OCI-M1 (cell line): ENCODE data around the gene ANKRD22.

Experiments used
- DNase-seq: peaks from one replicate; lab custom pipeline; 2025; lab: John Stamatoyannopoulos, UW

ANKRD22 gene

DNA sequence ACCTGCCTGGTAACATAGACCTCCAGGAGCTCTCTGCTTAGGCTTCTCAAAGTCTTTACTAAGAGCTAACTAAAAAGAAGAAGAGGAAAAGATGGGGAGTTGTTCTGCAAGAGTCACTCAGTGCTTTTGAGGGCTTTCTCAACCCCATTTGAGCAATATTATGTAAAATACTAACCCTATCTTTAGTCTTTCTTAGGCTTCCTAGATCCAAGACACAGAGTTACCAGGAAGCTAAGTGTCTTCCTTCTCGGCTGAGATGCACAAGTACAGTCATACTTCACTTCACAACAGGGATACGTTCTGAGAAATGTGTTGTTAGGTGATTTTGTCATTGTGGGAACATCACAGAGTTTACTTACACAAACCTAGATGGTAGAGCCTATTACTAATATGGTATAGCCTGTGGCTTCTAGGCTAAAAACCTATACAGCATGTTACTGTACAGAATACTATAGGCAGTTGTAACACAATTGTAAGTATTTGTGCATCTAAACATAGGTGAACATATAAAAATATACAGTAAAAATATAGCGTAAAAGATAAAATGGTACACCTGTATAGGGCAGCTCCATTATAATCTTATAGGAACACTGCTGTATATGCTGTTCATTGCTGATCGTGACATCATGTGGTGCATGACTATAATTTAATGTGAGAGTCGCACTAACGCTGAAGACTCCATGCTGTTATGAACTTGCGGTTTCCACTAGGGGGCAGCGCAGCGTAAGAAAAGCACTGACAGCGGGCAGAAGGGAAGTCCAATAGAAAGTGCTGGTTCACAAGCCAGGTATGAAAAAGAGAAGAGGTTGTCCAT lies 16.3 kb downstream of the ANKRD22 start:
- DNase-seq: peak; percentile 95

DNA sequence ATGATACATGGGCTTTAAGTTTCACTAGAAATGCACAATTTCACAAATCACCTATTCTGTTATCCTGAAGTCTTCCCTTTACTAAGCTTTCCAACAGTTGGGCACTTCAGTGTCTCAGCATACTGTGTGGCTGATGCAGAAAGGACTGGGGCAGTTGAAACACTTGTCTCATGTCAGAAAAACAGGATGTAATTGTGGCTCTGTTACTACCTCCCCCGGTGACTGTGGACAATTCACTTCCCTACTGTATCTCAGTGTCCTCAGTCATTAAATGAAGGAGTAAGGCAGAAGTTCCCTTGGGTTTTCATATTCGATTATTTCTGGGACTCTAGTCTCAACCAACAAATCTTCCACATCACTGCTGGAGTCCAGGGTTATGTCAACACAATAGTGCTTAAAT lies 17.9 kb downstream of the ANKRD22 start:
- DNase-seq: peak; percentile 80

DNA sequence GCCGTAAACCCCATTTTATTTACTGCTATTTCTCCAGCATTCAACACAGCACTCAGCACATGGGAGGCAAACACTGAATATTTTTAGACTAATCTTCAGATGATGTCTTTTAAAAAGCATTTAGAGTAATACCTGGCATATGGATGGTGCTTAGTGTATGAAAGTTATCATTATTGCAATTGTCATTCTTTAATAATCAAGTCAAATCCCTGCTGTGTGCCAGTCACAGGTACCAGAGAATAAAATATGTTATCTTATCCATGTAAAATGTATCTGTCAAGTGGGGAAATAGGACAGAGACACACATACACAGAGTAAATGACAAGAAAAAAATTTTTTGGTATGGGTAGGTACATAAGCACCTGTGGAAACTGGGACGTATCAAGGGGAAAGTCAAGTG lies 18.5 kb downstream of the ANKRD22 start:
- no peak for DNase-seq

DNA sequence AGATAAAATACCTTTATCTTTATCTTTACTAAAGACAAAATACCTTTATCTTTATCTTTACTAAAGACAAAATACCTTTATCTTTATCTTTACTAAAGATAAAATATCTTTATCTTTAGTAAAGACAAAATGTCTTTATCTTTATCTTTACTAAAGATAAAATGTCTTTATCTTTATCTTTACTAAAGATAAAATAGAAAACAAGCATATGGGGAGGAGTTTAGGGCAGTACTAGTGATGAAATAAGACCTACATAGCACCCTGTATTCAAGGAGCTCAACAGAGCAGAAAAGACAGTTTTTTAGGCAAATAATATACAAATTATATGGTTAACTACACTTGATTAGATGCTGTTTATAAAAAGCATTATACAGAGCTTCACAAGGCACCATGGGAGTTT lies 19.3 kb downstream of the ANKRD22 start:
- DNase-seq: no peak

DNA sequence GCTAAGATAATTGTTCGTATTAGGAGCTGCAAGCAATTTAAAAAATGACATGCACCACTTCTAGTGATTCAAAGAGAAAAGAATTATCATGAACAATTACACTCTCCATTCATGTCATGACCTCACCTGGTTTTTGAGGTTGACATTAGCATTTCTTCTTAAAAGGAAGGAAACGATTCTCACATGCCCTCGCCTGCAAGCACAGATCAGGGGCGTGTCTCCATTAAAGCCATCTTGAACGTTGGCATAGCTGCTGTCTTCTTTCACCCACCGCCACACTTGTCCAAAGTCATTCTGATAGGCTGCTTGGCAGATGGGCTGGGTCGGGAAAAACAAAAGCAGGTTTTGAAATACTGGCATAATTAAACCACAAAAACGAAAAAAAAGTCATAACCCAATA lies 19.9 kb downstream of the ANKRD22 start:
- DNase-seq: no peak

DNA sequence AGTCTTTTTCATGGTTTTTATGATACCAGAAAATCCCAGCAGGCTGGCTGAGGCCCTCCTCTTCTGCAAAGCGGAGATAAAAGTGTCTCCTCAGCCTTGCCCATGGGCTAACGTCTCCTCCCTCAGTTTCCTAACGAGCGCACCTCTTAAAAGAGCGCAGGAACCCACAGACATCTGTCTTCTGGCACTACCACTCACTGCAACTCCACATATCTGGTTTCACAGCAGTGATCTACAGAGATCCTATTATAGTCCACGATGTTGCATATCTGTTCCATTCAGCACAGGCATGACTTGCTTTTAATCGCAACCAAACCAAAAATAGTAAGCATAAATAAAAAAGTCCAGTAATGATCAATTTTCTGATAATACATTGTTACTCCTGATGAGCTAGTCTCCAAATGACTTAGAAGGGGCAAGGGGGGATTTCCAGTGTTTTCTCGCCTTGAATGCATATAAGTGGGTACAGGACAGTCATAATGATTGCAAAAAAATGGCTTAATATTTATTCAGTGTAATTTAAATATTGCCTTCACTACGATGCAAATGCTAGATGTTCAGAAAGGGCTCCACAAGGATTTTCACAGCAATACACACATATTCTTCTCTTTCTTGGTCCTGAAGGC lies 20.9 kb downstream of the ANKRD22 start:
- peak; percentile 78 for DNase-seq

DNA sequence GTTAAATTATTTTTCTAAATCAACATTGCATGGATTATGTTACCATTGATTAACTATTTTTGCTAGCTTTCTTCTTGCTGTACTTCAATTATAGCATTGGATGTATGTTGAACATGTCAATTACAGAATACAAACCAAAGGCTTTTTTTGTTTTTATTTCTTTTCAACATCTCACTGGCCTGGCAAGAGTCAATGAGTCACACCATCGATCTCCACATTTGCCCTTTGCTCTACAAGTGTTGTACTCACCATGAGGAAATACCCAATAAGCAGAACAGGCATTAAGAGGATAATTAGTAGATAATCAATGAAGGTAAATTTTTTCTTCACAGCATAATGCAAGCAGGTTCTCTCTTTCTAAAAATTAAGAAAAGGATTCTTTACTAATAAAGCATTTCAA lies 23.3 kb downstream of the ANKRD22 start:
- no peak for DNase-seq

- DNase-seq: no peak
Observed at GRCh38 chr10:88827671-88828070, 24.0 kb downstream of the ANKRD22 start.

DNA sequence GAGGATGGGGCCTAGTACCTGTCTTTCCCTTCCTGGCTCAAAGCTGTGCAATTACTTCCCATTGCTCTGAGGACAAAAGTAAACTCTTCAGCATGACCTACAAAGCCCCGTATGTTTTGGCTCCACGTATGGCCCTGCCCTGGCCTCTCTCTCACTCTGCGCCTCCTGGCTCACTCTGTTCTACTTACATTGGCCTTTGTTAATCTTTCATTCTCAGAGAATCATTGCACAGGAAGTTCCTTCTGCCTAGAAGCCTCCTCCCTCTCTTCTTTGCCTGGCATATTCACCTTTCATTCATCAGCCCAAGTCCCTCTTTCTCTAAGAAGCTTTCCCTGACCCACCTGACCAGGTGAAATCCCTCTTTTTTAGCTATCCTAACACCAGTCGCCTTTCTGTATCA lies 25.3 kb downstream of the ANKRD22 start:
- no peak for DNase-seq

GRCh38 chr10:88820748-88821401 lies 30.8 kb downstream of the ANKRD22 start:
- peak; percentile 64 for DNase-seq

GRCh38 chr10:88819290-88819689 lies 32.4 kb downstream of the ANKRD22 start:
- no peak for DNase-seq

DNA sequence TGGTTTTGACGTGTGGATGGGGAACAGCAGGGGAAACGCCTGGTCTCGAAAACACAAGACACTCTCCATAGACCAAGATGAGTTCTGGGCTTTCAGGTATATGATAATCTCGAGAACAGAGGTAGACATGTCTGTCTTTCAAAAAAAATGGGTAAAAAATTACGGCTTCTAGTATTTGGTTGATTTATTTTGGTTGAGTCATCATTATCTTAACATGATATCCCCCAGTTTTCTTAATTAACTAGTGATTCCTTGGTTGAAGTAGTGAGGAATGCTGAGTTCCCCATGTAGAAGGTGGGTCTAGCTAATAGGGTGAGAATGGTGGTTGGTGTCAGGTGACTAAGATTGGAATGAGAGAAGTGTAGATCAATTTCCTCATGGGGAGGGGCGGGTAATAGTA lies 38.4 kb downstream of the ANKRD22 start:
- no peak for DNase-seq

DNA sequence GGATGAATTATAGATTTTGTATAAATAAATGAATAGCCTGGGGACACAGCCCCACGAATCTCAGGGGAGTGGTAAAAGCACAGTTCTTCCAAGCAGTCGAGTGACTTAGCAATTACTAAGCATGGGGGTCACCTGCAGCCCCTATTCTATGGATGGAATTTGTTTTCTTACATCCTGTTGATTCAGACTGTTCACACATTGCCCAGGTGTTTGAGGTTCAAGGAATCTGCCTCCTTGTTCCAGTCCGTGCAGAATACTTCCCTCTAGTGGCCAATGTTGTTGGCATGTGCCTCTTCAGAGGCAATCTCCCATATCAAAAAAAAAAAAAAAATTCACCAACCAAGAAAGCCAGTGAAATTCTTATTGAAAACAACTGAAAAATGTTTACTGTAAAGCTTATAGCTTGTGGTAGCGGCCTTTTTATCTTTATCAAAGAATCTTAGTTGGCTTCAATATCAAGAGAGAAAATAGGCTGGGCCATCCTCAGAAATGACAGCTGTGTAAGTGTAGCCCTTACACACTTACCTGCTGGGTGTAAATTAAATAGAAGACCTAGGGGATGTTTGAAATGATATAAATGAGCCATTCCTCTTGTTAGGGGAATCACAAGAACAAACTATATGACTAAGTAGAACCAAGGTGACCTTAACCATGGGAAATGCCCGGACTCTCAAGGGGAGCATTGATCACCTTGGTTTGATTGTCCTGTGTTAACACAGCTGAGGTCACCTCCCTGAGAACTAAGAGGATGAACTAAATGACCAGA lies 41.3 kb downstream of the ANKRD22 start:
- peak; percentile 81 for DNase-seq

DNA sequence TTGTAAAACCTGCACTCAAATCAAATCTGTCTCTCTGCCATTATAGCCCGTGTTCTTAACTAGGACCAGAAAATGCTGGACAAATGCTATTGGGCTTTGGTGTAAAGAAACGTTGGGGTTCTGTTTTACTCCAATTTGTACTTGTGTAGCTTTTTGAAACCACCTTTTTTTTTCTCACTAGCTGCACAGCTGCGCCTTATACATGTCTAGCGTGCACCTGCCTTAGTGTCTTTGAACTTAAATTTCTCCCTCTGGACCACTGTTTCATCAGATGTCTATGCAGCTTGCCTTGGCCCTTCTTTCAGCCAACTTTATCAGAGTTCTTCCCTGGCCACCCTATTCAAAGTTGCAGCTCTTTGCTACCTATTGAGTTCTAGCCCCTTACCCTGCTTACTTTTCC lies 42.0 kb downstream of the ANKRD22 start:
- no peak for DNase-seq

- no peak for DNase-seq
Observed at GRCh38 chr10:88805924-88806323, 45.7 kb downstream of the ANKRD22 start.

GRCh38 chr10:88805361-88805760 lies 46.3 kb downstream of the ANKRD22 start:
- DNase-seq: peak; percentile 57

GRCh38 chr10:88804083-88804812 lies 47.4 kb downstream of the ANKRD22 start:
- DNase-seq: no peak

GRCh38 chr10:88803641-88804040 lies 48.0 kb downstream of the ANKRD22 start:
- no peak for DNase-seq

DNA sequence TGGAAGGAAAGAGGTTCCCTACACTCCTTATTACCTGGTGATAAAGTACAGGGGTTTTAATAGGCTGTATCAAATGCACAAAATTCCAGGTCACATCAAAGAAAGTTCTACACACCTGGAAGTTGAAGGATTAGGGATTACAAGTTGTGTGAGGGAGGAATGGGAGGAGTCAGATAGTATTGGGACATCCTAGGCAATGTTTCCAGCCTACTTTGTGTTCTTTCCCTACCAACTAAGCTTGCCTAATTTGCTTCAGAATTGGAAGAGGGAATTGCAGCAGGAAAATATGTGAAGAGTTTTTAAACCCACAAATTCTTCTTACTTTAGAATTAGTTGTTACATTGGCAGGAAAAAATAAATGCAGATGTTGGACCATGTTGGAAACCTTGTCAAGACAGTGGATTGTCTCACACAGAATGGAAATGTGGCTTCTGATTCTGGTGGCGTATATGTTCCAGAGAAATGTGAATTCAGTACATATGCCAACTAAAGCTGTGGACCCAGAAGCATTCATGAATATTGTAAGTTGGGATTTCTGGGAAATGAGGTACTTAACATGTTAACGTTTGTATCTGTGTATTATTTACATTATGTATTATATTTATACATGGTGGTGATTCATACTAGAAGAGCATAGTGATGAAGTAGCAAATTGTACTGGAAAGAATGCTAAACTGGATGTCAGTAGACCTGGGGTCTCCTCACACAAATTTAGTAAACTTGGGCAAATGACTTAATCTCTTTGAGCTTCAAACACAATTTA lies 48.9 kb downstream of the ANKRD22 start, which contains the start of gene LIPM:
LIPM (plus strand) TSS at position 208 of the 763 bp plus-strand sequence; CDS start at position 375, 167 bp downstream.
- DNase-seq: no peak
